SK-N-MC (cell line): Measurements from ENCODE around the gene HSDL1.

Source experiments
- EZH2 ChIP-seq: fragments of 200-600 bp; sonication (generic); IDR thresholded peaks from one replicate; pipeline ENCODE4 v1.6.1; 2017; ENCODE audit warnings: antibody characterized with exemption
- FOXP2 ChIP-seq: optimal IDR thresholded peaks from 2 replicates; pipeline ENCODE3; 2011; ENCODE audit warnings: mild to moderate bottlenecking, moderate library complexity; ENCODE audit not compliant: insufficient read depth; ENCODE audit errors: extremely low read length, control extremely low read depth
- POLR2AphosphoS5 ChIP-seq: IDR thresholded peaks from 2 replicates; pipeline ENCODE4 v1.6.1; 2012; ENCODE audit warnings: mild to moderate bottlenecking, low read depth, low read length, borderline replicate concordance

- TF ChIP-seq FOXP2 (no peak), POLR2AphosphoS5 (no peak), EZH2 (no peak)
Measured at GRCh38 chr16:84138500-84138823, 6.5 kb downstream of the HSDL1 start.
